Aorta (tissue), 5 donors: ENCODE data around the gene MYH4. TPM values are rescaled to one million over a fixed set of nuclear protein-coding genes. Genes with fewer than 3 reads are reported as not detected.

Source experiments
- ATAC-seq: fragments of 200-7000 bp; cut with Tn5 transposase; one replicate; pipeline ENCODE4 v1.9.1; 2022; ENCODE audit warnings: moderate library complexity; ENCODE audit not compliant: low FRiP score
- DNase-seq, 2 donors: peaks; one replicate each; pipeline ENCODE4 v3.0.0-alpha.2; 2020
- H3K27ac ChIP-seq, 2 donors: one replicate each; pipeline ENCODE4 v1.5.1; 2013; ENCODE audit warnings: low read length in 2 of 2, mild to moderate bottlenecking in 2 of 2, moderate library complexity in 2 of 2, control low read depth in 1 of 2, inconsistent platforms in 1 of 2, low read depth in 1 of 2
- H3K27me3 ChIP-seq, 2 donors: one replicate each; pipeline ENCODE4 v1.6.1; 2013; ENCODE audit warnings: control low read depth in 1 of 2, low read length in 1 of 2, mild to moderate bottlenecking in 1 of 2, moderate library complexity in 1 of 2; ENCODE audit not compliant: insufficient read depth in 2 of 2, control insufficient read depth in 1 of 2
- H3K36me3 ChIP-seq, 2 donors: one replicate each; pipeline ENCODE4 v1.6.1; 2013; ENCODE audit warnings: control low read depth in 1 of 2, low read length in 1 of 2, mild to moderate bottlenecking in 1 of 2; ENCODE audit not compliant: insufficient read depth in 2 of 2, control insufficient read depth in 1 of 2
- H3K4me1 ChIP-seq, 2 donors: one replicate each; pipeline ENCODE4 v1.6.1; 2013; ENCODE audit warnings: low read length in 2 of 2, control low read depth in 1 of 2, mild to moderate bottlenecking in 1 of 2, moderate library complexity in 1 of 2; ENCODE audit not compliant: insufficient read depth in 2 of 2, control insufficient read depth in 1 of 2
- H3K4me3 ChIP-seq, 2 donors: one replicate each; pipeline ENCODE4 v1.5.1; 2013; ENCODE audit warnings: low read length in 2 of 2, control low read depth in 1 of 2, mild to moderate bottlenecking in 1 of 2
- H3K9me3 ChIP-seq: one replicate; pipeline ENCODE4 v1.6.1; 2013; ENCODE audit warnings: mild to moderate bottlenecking, low read length; ENCODE audit not compliant: control insufficient read depth
- WGBS, 2 donors: extraction: QIAGEN DNeasy Blood & Tissue Kit; methylation state at CpG; one replicate each; pipeline ENCODE4 v1.1.7; 2013; 5-methylcytosine and 5-hydroxymethylcytosine counted together
- intact Hi-C, 2 donors: fragments of 100-400 bp; cut with DNase I; formaldehyde crosslinking; loops; one replicate each; pipeline versions ENCODE4 v1.14.2 to v1.15.0; 2022
- long read RNA-seq, 2 donors: library from polyadenylated mRNA; unstranded; transcript quantifications; one replicate each; pipeline ENCODE4 v2.0.0, GENCODE V29; 2020 to 2021
- polyA plus RNA-seq, 2 donors: library from polyadenylated mRNA; stranded (reverse); fragments of 200-250 nt; gene quantifications; one replicate each; pipeline ENCODE4 v1.2.3, GENCODE V29; 2013
- total RNA-seq, 2 donors: library from RNA; stranded (reverse); fragmentation: NEBNext Ultra II Directional; extraction: Animal tissue kit (Norgen Biotek cat#: 25700); gene quantifications; one replicate each; pipeline ENCODE4 v1.2.1, GENCODE V29; 2021
- donor health status: healthy with polysubstance abuse.
- donor health status: Bipolar disorder and iron deficiency.
- donor health status: DM: no; HTN: no; CAD: no.
- donor health status: DM: no; HTN: no; CAD: no.
- donor health status: DM: yes; HTN: yes; CAD: no.

Gene MYH4
- total RNA-seq (not detected), polyA plus RNA-seq (not detected)
- long read RNA-seq, donor 1: 0 reads
- long read RNA-seq, donor 2, partial matches to known transcripts: 0 of 2 reads
- long read RNA-seq, donor 2, other reads (novel, unspliced or antisense): 2 of 2 reads

DNA sequence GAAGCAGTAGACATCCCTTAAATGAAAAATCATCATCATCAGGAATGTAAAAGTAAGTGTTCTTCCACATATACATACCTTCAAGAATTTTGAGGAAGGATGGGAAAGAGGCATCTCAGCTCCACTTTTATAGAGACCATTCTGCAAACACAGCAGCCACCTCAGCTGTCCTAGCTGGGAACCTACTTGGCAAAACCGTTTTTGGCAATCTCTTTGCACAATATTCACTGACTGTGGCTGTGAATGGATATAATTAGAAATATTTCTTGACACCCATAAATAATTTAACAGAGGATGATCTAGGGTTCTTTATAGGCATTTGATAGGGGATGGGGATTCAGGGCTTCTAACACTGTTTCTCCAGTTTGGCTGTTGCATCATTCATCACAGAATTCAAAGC lies at the start of gene MYH4:
TSS of gene MYH4 (minus strand) at position 101 of the 400 bp plus-strand sequence. CDS start 2,814 bp downstream, outside the sequence.
- Histone ChIP-seq H3K27me3 (no peaks in the 10 kb centered on the region), H3K36me3 (no peaks in the 10 kb centered on the region), H3K9me3 (peaks cover 1% of the 10 kb centered on the region), H3K4me3 (no peak within 1 kb of the TSS), H3K27ac (no peak within 1 kb of the TSS), H3K4me1 (no peaks in the 10 kb centered on the region)
- DNase-seq (no peak), ATAC-seq (no peak)
- intact Hi-C loops: no loop called here
- WGBS, 2 donors: 53 to 57% methylated on average over 1 of the region's 1 CpG

DNA sequence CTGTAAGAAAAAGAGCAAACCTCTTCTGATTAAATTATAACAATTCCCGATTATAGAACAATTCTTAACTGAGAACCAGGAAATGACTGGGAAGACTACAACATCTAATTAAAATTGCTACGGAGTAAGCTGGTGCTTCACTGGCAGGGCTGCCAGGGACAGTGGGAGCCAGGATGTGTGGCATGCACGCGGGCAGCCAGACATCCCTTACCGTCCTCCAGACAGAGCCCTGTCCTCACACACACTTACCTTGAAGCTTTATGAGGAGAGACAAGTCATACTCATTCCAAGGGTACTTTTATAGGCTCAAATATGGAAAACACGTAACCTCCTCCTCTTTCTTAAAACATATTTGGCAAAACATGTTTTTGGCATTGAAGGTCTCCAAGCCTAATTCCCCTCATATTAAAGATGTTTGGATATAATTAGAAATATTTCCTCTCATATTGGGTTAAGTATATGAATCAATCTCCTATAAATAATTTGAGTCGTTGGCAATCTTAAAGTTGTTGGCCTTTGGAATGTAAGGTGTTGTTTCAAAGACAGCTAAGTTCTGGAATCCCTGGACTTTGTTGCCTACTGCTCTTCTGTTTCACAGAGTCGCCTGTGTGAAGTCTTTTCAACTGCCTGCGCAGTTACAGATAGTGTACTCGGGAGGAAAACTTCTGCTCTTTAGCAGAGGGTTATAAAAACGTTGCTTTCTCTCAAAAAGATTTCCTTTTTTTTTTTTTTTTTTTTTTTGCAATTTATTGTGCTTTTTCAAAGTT lies 49.1 kb upstream of the MYH4 start, which contains the start of gene MYH1:
TSS of gene MYH1 (minus strand) at position 272 of the 767 bp plus-strand sequence. CDS start 1,900 bp downstream, outside the sequence.
- no peaks in the 10 kb centered on the region for H3K4me1 ChIP-seq
- 70 to 74% methylated on average over 11 of the region's 11 CpGs for WGBS, 2 donors
- no peak within 1 kb of the TSS for H3K4me3 ChIP-seq
- DNase-seq (no peak), ATAC-seq (no peak)
- no peaks in the 10 kb centered on the region for H3K27me3 ChIP-seq
- no peaks in the 10 kb centered on the region for H3K9me3 ChIP-seq
- H3K27ac ChIP-seq: no peak within 1 kb of the TSS
- intact Hi-C loops: no loop called here
- no peaks in the 10 kb centered on the region for H3K36me3 ChIP-seq

GRCh38 chr17:10516638-10517037 lies 47.3 kb upstream of the MYH4 start:
- H3K9me3 ChIP-seq: no peaks in the 10 kb centered on the region
- no peaks in the 10 kb centered on the region for H3K36me3 ChIP-seq
- no peak for ATAC-seq
- H3K4me1 ChIP-seq: no peaks in the 10 kb centered on the region
- no peak overlapping the region for H3K4me3 ChIP-seq
- no peaks in the 10 kb centered on the region for H3K27me3 ChIP-seq
- no peak for DNase-seq
- intact Hi-C loops: no loop called here
- no peak overlapping the region for H3K27ac ChIP-seq

GRCh38 chr17:10516065-10516464 lies 46.7 kb upstream of the MYH4 start:
- intact Hi-C loops: no loop called here

DNA sequence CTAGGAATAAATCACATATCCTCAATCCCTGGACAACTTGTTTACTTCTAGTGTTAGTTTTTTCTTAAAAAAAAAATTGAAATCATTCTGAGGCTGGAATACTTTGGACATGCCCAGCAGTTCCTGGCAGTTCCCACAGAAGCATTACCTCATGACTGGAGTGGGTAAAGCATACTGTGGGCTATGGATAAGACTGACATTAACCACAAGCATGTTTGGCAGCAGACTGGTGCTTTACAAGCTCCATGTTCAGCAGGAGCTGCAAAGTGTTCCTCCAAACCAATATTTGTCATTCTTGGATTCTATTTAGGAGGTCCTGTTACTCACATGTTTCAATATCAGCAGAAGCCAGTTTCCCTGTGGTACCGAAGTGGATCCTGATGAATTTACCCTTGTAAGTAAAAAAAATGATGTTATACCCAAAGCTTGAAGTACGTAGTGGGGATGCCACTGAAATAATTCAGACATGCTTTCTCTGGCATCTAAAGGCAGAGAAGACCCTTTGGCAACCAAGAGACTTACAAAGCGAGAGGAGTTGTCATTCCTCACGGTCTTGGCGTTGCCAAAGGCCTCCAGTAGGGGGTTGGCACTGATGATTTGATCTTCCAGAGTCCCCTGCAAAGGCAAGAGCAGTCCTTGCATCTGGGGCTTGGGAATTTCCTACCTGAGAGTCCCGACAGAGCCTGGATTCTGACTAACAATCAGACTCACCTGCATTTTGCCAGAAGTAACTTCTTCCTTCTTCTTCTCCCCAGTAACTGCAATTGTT lies 44.1 kb upstream of the MYH4 start:
- Histone ChIP-seq H3K27ac (no peak overlapping the region), H3K9me3 (no peaks in the 10 kb centered on the region), H3K36me3 (no peaks in the 10 kb centered on the region), H3K4me1 (no peaks in the 10 kb centered on the region), H3K27me3 (no peaks in the 10 kb centered on the region), H3K4me3 (no peak overlapping the region)
- 48 to 49% methylated on average over 6 of the region's 6 CpGs for WGBS, 2 donors
- ATAC-seq (no peak), DNase-seq (no peak)
- intact Hi-C loops: no loop called here

More at GRCh38 chr17:10516065-10516464, 46.7 kb upstream of the MYH4 start:
- no peaks in the 10 kb centered on the region for H3K36me3 ChIP-seq
- WGBS, 2 donors: 78 to 80% methylated on average over 7 of the region's 7 CpGs
- DNase-seq (no peak), ATAC-seq (no peak)
- H3K4me1 ChIP-seq: no peaks in the 10 kb centered on the region
- H3K4me3 ChIP-seq: no peak overlapping the region
- no peaks in the 10 kb centered on the region for H3K27me3 ChIP-seq
- H3K9me3 ChIP-seq: no peaks in the 10 kb centered on the region
- no peak overlapping the region for H3K27ac ChIP-seq

DNA sequence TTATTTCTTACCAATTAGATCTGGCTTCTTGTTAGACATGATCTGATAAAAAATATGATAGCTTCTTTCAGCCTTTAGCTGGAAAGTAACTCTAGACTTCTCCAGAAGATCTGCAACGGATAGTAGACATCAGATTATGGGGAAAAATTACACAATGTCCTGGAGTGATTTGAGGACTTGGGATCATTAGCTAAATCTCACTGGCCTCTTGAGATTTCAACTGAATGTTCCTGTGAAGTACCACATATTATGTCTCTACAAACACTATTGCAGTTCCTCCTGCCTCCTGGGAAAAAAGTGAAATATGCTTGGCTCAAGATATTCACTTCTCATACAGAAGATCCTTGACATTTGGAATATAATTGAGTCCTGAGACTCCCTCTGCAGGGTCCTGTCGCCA lies 43.5 kb upstream of the MYH4 start:
- Histone ChIP-seq H3K27ac (no peak overlapping the region), H3K36me3 (no peaks in the 10 kb centered on the region), H3K4me3 (no peak overlapping the region), H3K9me3 (no peaks in the 10 kb centered on the region), H3K4me1 (no peaks in the 10 kb centered on the region), H3K27me3 (no peaks in the 10 kb centered on the region)
- 54 to 61% methylated on average over 2 of the region's 2 CpGs for WGBS, 2 donors
- ATAC-seq (no peak), DNase-seq (no peak)
- intact Hi-C loops: no loop called here

GRCh38 chr17:10499950-10500349 lies 30.6 kb upstream of the MYH4 start:
- H3K27me3 ChIP-seq: no peaks in the 10 kb centered on the region
- ATAC-seq (no peak), DNase-seq (no peak)
- no peaks in the 10 kb centered on the region for H3K9me3 ChIP-seq
- H3K4me3 ChIP-seq: no peak overlapping the region
- no peaks in the 10 kb centered on the region for H3K4me1 ChIP-seq
- intact Hi-C loops: no loop called here
- H3K36me3 ChIP-seq: no peaks in the 10 kb centered on the region
- H3K27ac ChIP-seq: no peak overlapping the region
- WGBS, 2 donors: 74 to 77% methylated on average over 3 of the region's 3 CpGs

GRCh38 chr17:10492004-10492403 lies 22.6 kb upstream of the MYH4 start:
- no peak overlapping the region for H3K4me3 ChIP-seq
- no peaks in the 10 kb centered on the region for H3K36me3 ChIP-seq
- WGBS, 2 donors: 93% methylated on average over 2 of the region's 2 CpGs
- no peak for ATAC-seq
- H3K9me3 ChIP-seq: peaks cover 3% of the 10 kb centered on the region
- no peak overlapping the region for H3K27ac ChIP-seq
- intact Hi-C loops: no loop called here
- DNase-seq: no peak
- no peaks in the 10 kb centered on the region for H3K27me3 ChIP-seq
- H3K4me1 ChIP-seq: no peaks in the 10 kb centered on the region
